Suppressor macrophage treated with lipopolysaccharide for 1 hour (primary cell): ENCODE data around the gene LSM11.

Experiments
- DNase-seq, 3 donors: peaks; one replicate each; pipeline ENCODE4 v3.0.0-alpha.2; 2020 to 2022

LSM11 gene

DNA sequence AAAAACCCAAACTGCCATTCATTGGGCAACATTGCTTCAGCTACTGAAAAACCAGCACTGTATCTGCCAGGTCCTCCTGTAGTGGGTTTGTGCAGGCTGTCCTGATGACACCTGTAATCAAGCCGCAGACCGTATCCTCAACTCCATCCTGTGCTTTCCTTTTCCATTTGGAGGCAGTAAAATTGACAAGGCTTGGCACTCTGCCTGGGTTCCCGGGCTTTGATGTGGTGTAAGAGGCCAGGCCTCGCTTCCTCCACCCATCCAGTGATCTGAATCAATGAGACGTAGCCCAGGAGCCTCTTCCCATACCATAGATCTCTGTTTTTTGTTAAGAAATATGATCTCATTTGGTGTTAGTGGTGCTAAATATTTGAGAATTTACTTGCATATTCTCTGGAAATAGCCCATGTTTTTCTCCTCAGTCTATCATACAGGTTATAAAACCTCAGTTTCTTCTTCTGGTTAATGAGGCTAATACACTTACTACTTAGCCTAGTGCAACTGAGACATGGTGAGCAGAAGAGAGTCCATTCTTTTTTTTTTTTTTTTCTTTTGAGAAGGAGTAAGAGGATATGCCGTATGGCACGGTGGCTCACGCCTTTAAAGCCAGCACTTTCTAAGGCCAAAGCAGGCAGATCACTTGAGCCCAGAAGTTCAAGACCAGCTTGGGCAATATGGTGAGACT is 34.8 kb downstream of the LSM11 start:
- no peak for DNase-seq

DNA sequence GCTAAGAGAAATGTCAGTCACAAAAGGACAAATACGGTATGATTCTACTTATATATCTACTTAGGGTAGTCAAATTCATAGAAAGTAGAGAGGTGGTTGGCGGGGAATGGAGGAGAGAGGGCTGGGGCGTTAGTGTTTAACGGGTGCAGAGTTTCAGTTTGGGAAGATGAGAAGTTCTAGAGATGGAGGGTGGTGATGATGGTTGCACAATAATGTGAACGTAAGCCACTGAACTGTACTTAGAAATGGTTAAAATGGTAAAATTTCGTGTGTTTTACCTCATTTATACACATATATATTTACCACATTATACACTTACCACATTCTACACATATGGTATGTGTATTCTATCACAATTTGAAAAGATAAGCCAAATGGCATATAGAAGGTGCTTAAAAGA is 35.7 kb downstream of the LSM11 start:
- DNase-seq: no peak

DNA sequence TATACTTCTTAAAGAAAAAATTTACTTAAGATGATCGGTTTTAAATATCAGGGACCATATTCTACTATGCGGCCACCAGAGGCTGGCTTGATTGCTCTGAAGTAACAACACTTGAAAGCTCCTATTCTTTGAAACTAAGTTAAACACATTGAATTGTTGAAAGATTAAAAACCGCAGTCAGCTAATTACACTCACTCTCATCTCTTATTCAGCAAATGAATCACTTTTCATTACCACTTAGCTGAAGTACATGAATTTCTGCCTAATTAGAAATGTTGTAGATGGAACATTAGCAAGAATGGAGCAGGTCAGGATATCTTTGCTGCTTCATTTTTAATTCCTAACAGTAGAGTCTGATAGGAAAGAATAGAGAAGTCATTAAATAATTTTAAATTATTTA is 42.3 kb downstream of the LSM11 start:
- no peak for DNase-seq

DNA sequence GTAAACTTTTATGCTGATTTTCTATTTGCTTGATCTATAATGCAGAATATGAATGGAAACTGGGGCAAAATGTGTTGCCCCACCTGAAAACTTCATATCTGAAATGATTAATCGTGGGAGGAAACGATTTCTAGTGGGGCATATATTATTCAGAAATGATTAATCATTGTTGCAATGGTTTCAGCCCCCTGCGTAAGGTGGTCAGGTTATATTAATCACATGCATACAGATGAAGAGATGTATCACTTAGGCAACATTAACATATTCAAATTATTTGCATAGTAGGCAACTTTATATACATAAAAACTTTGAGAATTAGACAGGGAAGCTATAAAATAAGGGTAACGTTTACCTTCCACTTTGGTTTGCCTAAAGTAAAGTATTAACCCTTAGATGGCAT is 49.8 kb downstream of the LSM11 start:
- DNase-seq: no peak

DNA sequence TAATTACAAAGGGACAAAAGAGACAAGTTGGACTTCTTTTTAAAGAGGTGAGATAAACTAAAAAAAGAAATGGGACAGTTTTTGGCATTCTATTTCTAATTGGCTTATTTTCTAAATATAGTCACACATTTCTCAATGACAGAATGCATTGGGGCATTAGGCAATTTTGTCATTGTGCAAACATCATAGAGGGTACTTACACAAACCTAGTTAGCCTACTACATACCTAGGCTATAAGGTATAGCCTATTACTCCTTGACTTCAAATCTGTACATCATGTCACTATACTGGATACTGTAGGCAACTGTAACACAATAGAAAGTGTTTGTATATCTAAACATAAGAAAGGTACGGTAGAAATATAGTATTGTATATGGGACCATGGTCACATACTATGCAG is 56.1 kb downstream of the LSM11 start:
- peak in 1 of 3 donors; percentile 27 for DNase-seq

DNA sequence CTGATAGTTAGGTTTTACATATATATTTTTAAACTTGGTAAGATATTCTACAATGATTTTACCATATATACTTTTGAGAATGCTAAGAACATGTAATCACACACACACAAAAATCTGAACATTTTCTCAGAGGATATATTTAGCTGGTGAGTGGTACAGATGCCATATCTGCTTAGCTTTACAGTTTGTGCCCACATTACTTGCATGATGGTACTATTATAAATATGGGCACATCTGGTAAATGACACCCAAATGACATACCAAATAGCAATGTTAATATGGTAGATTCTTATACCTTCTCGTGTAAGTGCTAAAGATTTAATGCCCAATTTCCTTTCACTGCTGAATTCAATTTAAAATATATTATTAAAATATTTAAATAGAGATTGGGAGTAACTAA is 56.6 kb downstream of the LSM11 start:
- no peak for DNase-seq

DNA sequence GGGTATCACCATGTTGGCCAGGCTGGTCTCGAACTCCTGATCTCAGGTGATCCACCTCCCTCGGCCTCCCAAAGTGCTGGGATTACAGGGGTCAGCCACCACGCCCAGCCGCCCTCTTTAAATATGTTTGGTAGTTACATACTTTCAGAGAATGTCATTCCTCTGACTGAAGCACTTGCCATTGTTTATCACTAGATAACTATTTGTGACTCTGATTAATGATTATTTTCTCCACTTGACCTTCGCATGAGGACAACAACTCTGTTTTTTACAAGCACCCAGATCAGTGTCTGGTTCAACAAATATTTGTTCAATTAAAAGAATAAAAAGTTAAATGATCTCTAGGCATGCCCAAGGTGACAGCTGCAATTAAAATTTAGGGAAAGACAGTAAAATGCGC is 59.2 kb downstream of the LSM11 start:
- DNase-seq: no peak

DNA sequence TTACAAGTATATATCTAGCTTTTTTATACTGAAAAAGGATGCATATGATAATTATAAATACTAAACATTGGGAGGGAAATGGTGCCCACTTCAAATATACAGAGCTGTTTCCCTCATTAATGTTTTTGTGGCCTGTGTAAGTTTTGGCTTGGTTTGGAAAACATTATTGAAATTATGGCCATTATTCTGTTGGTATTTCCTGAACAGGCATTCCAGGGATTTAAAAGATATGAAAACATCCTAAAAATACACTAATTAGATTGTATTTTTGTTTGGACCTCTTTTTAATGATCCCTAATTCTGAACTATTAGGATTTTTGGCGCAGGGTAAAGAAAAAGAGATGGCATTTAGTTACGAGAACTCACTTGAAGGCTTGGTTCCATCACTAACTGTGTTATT is 64.5 kb downstream of the LSM11 start:
- DNase-seq: no peak
